Measurements from ENCODE around the gene TMEM209.
"Not testable (repeated sequence)": the region's sequence is repeated elsewhere in the genome, so short reads cannot be mapped to it uniquely, and the experiment has no call there.

The TMEM209 gene

DNA sequence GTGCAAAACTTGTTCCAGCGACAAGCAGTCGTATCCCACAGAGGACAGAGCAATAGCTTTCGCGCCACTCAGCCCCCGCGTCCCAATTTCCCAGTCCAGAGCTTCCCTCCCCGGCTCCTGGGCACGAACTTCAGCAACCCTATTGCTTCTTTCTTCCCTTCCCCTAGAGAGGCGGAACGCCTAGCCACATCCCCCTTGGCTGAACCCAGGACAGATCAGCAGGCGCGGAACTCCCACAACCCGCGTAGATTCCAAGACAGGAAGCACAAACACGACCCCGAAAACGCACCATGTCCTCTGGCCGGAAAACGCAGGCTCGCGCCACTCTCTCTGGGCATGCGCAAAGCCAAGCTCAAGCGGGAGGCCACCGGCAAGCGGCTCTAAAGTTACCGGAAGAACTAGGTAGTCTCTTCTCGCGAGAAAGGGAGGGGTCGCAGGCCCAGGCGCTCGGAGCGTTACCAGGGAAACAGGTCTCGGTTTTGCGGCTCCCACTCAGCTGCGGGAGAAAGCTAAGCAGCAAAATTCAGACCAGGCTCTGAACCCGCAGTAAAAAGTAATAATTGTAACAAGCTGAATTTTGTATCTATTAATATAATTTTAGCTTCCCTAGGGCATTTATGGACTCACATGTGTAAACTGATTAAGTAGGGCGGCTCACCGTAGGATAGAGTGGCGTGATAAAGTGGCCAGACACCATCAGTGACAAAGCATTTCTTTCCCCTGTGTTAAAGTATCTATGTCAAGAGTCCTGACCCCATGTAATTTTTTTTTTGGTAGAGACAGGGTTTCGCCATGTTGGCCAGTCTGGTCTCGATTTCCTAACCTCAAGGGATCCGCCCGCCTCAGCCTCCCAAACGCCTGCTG is at the start of gene TMEM209:
TSS of gene TMEM209 (minus strand) at position 323 of the 864 bp plus-strand sequence. CDS start at position 292, 31 bp downstream.
- Histone ChIP-seq H3K36me3 (ENCODE audit: insufficient read depth, low read depth, low read length) (peaks cover 36% of the 10 kb centered on the region), H3K4me1 (ENCODE audit: insufficient read depth, low read length) (no peaks in the 10 kb centered on the region; the same call in 1 of the 2 replicates), H3K27ac (ENCODE audit: low read length) (peak within 1 kb of the TSS; percentile 78), H3K9ac (ENCODE audit: low read depth, low read length) (peak within 1 kb of the TSS; percentile 96), H3K9me3 (ENCODE audit: insufficient read depth, low read depth, low read length) (no peaks in the 10 kb centered on the region), H3K4me3 (ENCODE audit: low read length) (peak within 1 kb of the TSS; percentile 89), H3K27me3 (ENCODE audit: insufficient read depth, low read length) (no peaks in the 10 kb centered on the region)

DNA sequence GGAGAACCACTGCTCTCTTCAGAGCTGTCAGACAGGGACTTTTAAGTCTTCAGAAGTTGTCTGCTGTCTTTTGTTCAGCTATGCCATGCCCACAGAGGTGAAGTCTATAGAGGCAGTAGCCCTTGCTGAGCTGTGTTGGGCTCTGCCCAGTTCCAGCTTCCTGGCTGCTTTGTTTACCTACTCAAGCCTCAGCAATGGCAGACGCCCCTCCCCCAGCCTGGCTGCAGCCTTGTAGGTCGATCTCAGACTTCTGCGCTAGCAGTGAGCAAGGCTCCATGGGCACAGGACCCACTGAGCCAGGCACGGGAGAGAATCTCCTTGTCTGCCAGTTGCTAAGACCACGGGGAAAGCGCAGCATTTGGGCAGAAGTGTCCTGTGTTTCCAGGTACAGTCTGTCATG is 49.3 kb upstream of the TMEM209 start:
- Histone ChIP-seq H3K4me3 (ENCODE audit: low read length) (no peak overlapping the region), H3K27ac (ENCODE audit: low read length) (no peak overlapping the region), H3K36me3 (ENCODE audit: insufficient read depth, low read depth, low read length) (no peaks in the 10 kb centered on the region), H3K27me3 (ENCODE audit: insufficient read depth, low read length) (no peaks in the 10 kb centered on the region), H3K9me3 (ENCODE audit: insufficient read depth, low read depth, low read length) (peaks cover 15% of the 10 kb centered on the region; the same call in 1 of the 2 replicates), H3K4me1 (ENCODE audit: insufficient read depth, low read length) (peaks cover 8% of the 10 kb centered on the region; the same call in 1 of the 2 replicates), H3K9ac (ENCODE audit: low read depth, low read length) (no peak overlapping the region)

DNA sequence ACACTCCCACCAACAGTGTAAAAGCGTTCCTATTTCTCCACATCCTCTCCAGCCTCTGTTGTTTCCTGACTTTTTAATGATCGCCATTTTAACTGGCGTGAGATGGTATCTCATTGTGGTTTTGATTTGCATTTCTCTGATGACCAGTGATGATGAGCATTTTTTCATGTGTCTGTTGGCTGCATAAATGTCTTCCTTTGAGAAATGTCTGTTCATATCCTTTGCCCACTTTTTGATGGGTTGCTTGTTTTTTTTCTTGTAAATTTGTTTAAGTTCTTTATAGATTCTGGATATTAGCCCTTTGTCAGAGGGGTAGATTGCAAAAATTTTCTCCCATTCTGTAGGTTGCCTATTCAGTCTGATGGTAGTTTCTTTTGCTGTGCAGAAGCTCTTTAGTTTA is 44.4 kb upstream of the TMEM209 start:
- H3K36me3 ChIP-seq (ENCODE audit: insufficient read depth, low read depth, low read length); H3K27me3 ChIP-seq (ENCODE audit: insufficient read depth, low read length); H3K4me3 ChIP-seq (ENCODE audit: low read length); H3K9me3 ChIP-seq (ENCODE audit: insufficient read depth, low read depth, low read length); H3K4me1 ChIP-seq (ENCODE audit: insufficient read depth, low read length); H3K27ac ChIP-seq (ENCODE audit: low read length); H3K9ac ChIP-seq (ENCODE audit: low read depth, low read length): not testable (repeated sequence)

- H3K9ac ChIP-seq (ENCODE audit: low read depth, low read length); H3K27me3 ChIP-seq (ENCODE audit: insufficient read depth, low read length); H3K4me3 ChIP-seq (ENCODE audit: low read length): not testable (repeated sequence)
Measured at GRCh38 chr7:130248842-130249241, 43.6 kb upstream of the TMEM209 start.

GRCh38 chr7:130246491-130246890 is 41.3 kb upstream of the TMEM209 start:
- H3K27ac ChIP-seq (ENCODE audit: low read length); H3K4me3 ChIP-seq (ENCODE audit: low read length); H3K36me3 ChIP-seq (ENCODE audit: insufficient read depth, low read depth, low read length); H3K4me1 ChIP-seq (ENCODE audit: insufficient read depth, low read length); H3K9ac ChIP-seq (ENCODE audit: low read depth, low read length); H3K9me3 ChIP-seq (ENCODE audit: insufficient read depth, low read depth, low read length); H3K27me3 ChIP-seq (ENCODE audit: insufficient read depth, low read length): not testable (repeated sequence)

More at GRCh38 chr7:130248842-130249241, 43.6 kb upstream of the TMEM209 start:
- H3K4me1 ChIP-seq (ENCODE audit: insufficient read depth, low read length); H3K27ac ChIP-seq (ENCODE audit: low read length); H3K9me3 ChIP-seq (ENCODE audit: insufficient read depth, low read depth, low read length); H3K36me3 ChIP-seq (ENCODE audit: insufficient read depth, low read depth, low read length): not testable (repeated sequence)

DNA sequence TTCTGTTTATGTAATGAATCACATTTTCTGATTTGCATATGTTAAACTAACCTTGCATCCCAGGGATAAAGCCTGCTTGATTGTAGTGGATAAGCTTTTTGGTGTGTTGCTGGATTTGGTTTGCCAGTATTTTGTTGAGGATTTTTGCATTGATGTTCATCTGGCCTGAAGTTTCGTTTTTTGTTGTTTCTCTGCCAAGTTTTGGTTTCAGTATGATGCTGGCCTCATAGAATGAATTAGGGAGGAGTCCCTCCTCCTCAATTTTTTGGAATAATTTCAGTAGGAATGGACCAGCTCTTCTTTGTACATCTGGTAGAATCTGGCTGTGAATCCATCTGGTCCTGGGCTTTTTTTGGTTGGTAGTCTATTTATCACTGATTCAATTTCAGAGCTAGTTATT is 38.3 kb upstream of the TMEM209 start:
- H3K36me3 ChIP-seq (ENCODE audit: insufficient read depth, low read depth, low read length); H3K27me3 ChIP-seq (ENCODE audit: insufficient read depth, low read length); H3K4me3 ChIP-seq (ENCODE audit: low read length); H3K9me3 ChIP-seq (ENCODE audit: insufficient read depth, low read depth, low read length); H3K9ac ChIP-seq (ENCODE audit: low read depth, low read length); H3K4me1 ChIP-seq (ENCODE audit: insufficient read depth, low read length); H3K27ac ChIP-seq (ENCODE audit: low read length): not testable (repeated sequence)

DNA sequence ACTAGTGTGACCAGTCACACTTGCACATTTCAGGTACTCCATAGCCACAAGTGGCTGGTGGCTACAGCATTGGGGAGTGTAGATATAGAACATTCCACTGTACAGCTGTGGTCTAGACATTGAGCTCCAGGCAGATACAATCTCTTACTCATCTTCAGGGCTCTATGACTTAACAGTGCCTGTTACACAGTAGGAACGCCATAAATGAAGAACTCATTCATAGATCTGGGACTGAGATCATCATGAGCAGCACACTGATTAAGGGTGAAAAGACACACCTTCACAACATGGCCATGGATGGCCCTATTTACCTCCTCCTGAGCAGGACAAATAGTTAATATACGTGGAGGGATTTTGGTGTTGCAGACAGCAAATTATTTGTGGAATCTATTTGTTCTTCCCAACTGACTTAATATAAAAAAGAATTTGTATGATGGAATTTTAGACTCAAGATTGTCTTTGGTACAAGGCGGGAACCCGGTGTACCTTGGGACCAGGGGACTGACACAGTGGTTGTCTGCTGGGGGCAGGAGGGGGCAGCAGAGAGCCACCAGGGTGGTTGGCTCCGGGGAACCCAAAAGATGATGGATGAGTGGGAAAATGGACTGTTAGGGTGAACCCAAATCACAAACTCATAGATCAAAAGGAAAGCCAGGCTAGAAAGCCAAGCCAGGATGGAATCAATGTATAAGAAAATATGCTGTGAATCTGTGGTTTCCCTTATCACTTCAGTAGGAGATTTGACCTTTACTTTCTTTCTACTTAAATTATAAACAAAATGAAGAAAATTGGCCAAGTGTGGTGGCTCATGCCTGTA is 37.2 kb upstream of the TMEM209 start:
- Histone ChIP-seq H3K9me3 (ENCODE audit: insufficient read depth, low read depth, low read length) (no peaks in the 10 kb centered on the region), H3K27me3 (ENCODE audit: insufficient read depth, low read length) (no peaks in the 10 kb centered on the region), H3K27ac (ENCODE audit: low read length) (no peak overlapping the region), H3K4me3 (ENCODE audit: low read length) (no peak overlapping the region), H3K36me3 (ENCODE audit: insufficient read depth, low read depth, low read length) (no peaks in the 10 kb centered on the region), H3K4me1 (ENCODE audit: insufficient read depth, low read length) (no peaks in the 10 kb centered on the region), H3K9ac (ENCODE audit: low read depth, low read length) (no peak overlapping the region)

DNA sequence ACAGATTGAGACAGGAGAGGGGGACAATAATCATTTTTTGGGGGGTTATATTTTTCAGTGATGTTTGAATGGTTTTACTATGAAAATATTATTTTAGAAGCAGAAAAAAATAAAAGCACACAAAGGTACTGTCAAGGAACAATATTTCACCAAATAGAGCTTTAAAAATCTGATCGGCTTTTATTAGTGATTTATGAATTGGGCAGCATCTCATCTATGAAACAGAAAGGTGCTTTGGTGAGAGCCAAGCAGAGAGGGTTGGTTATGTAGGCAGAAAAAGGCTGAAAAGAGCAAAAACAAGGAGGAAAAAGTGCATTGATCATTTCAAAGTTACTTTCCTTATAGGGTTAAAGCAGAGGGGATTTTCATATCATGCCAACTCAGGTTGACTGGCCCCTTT is 35.0 kb upstream of the TMEM209 start:
- Histone ChIP-seq H3K9me3 (ENCODE audit: insufficient read depth, low read depth, low read length) (no peaks in the 10 kb centered on the region), H3K36me3 (ENCODE audit: insufficient read depth, low read depth, low read length) (no peaks in the 10 kb centered on the region), H3K4me3 (ENCODE audit: low read length) (no peak overlapping the region), H3K4me1 (ENCODE audit: insufficient read depth, low read length) (no peaks in the 10 kb centered on the region), H3K9ac (ENCODE audit: low read depth, low read length) (no peak overlapping the region), H3K27me3 (ENCODE audit: insufficient read depth, low read length) (no peaks in the 10 kb centered on the region), H3K27ac (ENCODE audit: low read length) (no peak overlapping the region)

DNA sequence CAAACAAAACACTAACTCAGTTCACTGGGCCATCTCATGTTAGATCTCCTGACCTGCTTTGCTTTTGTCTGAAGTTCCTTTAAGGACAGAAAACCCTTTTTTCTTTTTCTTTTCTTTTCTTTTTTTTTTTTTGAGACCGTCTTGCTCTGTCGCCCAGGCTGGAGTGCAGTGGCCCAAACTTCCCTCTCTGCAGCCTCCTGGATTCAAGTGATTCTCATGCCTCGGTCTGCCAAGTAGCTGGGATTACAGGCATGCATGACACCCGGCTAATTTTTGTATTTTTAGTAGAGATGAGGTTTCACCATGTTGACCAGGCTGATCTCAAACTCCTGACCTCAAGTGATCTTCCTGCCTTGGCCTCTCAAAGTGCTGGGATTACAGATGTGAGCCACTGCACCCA is 31.2 kb upstream of the TMEM209 start:
- H3K4me1 ChIP-seq (ENCODE audit: insufficient read depth, low read length); H3K9me3 ChIP-seq (ENCODE audit: insufficient read depth, low read depth, low read length); H3K36me3 ChIP-seq (ENCODE audit: insufficient read depth, low read depth, low read length); H3K4me3 ChIP-seq (ENCODE audit: low read length); H3K27me3 ChIP-seq (ENCODE audit: insufficient read depth, low read length); H3K27ac ChIP-seq (ENCODE audit: low read length); H3K9ac ChIP-seq (ENCODE audit: low read depth, low read length): not testable (repeated sequence)

GRCh38 chr7:130234078-130234477 is 28.9 kb upstream of the TMEM209 start:
- no peaks in the 10 kb centered on the region for H3K9me3 ChIP-seq (ENCODE audit: insufficient read depth, low read depth, low read length)

DNA sequence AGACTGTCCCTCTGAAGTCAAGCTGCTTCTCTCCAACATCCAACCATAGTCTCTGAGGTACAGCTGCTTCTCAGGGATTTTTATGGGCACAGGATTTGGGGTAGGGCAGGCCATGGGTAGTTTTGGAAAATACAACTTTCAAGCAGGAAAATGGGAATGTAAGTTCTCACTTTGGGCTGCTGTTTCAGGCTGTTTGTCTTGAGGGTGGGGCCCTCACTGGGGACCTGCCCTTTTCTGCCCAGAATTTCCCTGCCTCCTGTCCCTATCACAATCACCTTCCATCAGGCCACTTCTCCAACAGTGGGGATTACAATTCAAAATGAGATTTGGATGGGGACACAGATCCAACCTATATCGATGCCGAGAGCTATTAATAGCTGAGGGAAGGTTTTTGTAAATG is 27.0 kb upstream of the TMEM209 start:
- H3K9ac ChIP-seq (ENCODE audit: low read depth, low read length): no peak overlapping the region
- H3K9me3 ChIP-seq (ENCODE audit: insufficient read depth, low read depth, low read length): no peaks in the 10 kb centered on the region
- no peak overlapping the region for H3K4me3 ChIP-seq (ENCODE audit: low read length)
- H3K27ac ChIP-seq (ENCODE audit: low read length): no peak overlapping the region
- no peaks in the 10 kb centered on the region for H3K27me3 ChIP-seq (ENCODE audit: insufficient read depth, low read length)
- no peaks in the 10 kb centered on the region for H3K36me3 ChIP-seq (ENCODE audit: insufficient read depth, low read depth, low read length)
- H3K4me1 ChIP-seq (ENCODE audit: insufficient read depth, low read length): peaks cover 5% of the 10 kb centered on the region; the same call in 1 of the 2 replicates

More at GRCh38 chr7:130234078-130234477, 28.9 kb upstream of the TMEM209 start:
- Histone ChIP-seq H3K4me3 (ENCODE audit: low read length) (no peak overlapping the region), H3K4me1 (ENCODE audit: insufficient read depth, low read length) (no peaks in the 10 kb centered on the region), H3K27ac (ENCODE audit: low read length) (no peak overlapping the region), H3K27me3 (ENCODE audit: insufficient read depth, low read length) (no peaks in the 10 kb centered on the region), H3K9ac (ENCODE audit: low read depth, low read length) (no peak overlapping the region), H3K36me3 (ENCODE audit: insufficient read depth, low read depth, low read length) (no peaks in the 10 kb centered on the region)

DNA sequence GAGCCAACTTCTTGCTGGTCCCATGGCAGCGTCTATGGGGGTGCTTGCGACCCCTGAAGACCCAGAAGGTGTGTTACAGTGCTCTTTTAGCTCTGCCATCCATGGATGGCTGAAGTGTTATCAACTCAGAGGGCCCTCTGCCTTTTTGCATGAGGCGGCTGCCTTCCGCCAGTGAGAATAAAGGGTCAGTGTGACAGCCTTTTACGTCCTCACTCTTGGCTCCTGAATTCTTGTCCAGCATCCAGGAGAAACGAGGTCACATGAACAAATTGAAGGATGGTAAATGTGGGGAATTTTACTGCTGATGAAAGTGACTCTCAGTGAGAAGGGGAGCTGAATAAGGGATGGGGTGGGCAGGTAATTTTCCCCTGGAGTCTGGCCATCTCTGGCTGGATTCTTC is 26.6 kb upstream of the TMEM209 start:
- Histone ChIP-seq H3K4me3 (ENCODE audit: low read length) (no peak overlapping the region), H3K36me3 (ENCODE audit: insufficient read depth, low read depth, low read length) (no peaks in the 10 kb centered on the region), H3K27ac (ENCODE audit: low read length) (no peak overlapping the region), H3K27me3 (ENCODE audit: insufficient read depth, low read length) (no peaks in the 10 kb centered on the region), H3K4me1 (ENCODE audit: insufficient read depth, low read length) (peaks cover 5% of the 10 kb centered on the region; the same call in 1 of the 2 replicates), H3K9ac (ENCODE audit: low read depth, low read length) (no peak overlapping the region), H3K9me3 (ENCODE audit: insufficient read depth, low read depth, low read length) (no peaks in the 10 kb centered on the region)

Data from iPS-20b (cell line).